ENCODE results near the gene TMPRSS5.

DNA sequence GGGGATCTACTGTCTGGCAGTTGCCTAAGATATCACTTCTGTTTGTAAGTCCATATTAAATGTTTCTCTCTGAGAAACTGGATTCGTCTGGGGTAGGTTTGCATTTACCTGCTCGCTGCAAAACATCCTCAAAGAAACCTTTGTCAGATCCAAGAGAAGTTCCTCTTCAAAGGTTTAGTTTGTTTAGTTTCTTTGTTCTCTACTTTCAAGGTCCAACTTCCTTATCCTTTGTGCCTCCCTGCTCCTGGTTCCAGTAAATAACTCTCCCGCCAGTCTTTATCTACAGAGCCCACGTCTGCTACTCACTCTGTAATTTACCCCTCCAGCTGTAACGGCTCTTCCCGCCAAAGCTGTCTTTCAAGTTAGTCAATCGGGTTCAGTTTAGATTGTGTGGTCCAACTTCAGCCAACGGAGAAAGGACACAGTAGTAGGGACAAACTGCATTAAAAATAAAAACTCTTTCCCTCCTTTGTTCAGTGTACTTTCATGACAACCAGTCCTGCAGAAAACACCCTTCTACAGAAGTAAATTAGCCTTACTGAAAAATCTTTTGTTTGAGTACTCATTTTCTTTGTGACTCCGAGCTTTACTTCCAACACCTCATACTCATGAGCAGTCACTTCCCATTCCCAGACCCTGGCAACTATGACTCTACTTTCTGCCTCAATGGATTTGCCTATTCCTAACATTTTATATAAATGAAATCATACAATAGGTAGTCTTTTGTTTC is 41.0 kb downstream of the TMPRSS5 start:
- TF ChIP-seq POLR2AphosphoS5 (IDR thresholded peaks at IDR 0.05; ENCODE audit: borderline replicate concordance, low read depth, low read length) (no peak), EZH2 (IDR thresholded peaks at IDR 0.05) (no peak), FOXP2 (optimal IDR thresholded peaks at IDR 0.05; ENCODE audit: control extremely low read depth, extremely low read length, insufficient read depth) (no peak)

Measured in SK-N-MC (cell line).